Islet of Langerhans (tissue), 1 donor: ENCODE measurements around the gene KCTD5.
"Not testable (repeated sequence)": the region's sequence is repeated elsewhere in the genome, so short reads cannot be mapped to it uniquely, and the experiment has no call there.

Experiments
- FAIRE-seq: peaks from one replicate; lab custom pipeline; 2011; peaks lifted over from hg19 to GRCh38; lab: Jason Lieb, UNC

KCTD5 gene, protein sequence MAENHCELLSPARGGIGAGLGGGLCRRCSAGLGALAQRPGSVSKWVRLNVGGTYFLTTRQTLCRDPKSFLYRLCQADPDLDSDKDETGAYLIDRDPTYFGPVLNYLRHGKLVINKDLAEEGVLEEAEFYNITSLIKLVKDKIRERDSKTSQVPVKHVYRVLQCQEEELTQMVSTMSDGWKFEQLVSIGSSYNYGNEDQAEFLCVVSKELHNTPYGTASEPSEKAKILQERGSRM

DNA sequence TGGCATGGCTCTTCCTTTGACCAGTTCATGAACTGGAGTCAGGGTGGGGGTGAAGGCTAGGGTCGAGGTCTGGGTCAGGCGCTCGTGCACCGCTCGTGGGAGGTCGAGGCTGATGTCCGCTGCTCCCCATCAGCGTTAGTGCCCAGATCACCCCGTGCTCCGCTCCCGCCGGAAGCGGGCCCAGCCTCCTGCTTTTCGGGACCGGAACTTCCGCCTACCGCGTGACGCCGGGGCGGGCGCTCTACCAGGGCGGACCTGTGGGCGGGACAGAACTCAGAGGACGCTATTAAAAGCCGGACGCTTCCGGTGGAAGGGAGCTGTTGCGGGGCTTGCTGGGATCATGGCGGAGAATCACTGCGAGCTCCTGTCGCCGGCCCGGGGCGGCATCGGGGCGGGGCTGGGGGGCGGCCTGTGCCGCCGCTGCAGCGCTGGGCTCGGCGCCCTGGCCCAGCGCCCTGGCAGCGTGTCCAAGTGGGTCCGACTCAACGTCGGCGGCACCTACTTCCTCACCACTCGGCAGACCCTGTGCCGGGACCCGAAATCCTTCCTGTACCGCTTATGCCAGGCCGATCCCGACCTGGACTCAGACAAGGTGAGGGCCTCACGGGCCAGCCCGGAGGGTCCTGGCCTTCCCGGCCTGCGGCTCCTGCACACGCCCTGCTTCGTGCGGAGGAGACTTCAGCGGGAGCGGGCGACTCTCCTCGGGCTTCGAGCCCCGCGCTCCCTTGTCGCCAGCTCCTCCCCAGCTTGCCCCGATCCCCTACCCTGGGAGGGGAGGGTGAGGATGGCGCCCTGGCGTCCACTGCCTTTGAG is at the start of gene KCTD5:
Gene KCTD5 (plus strand): TSS at position 315 of the 813 bp plus-strand sequence. CDS start 26 bp downstream, at position 341.
- no peak for FAIRE-seq

DNA sequence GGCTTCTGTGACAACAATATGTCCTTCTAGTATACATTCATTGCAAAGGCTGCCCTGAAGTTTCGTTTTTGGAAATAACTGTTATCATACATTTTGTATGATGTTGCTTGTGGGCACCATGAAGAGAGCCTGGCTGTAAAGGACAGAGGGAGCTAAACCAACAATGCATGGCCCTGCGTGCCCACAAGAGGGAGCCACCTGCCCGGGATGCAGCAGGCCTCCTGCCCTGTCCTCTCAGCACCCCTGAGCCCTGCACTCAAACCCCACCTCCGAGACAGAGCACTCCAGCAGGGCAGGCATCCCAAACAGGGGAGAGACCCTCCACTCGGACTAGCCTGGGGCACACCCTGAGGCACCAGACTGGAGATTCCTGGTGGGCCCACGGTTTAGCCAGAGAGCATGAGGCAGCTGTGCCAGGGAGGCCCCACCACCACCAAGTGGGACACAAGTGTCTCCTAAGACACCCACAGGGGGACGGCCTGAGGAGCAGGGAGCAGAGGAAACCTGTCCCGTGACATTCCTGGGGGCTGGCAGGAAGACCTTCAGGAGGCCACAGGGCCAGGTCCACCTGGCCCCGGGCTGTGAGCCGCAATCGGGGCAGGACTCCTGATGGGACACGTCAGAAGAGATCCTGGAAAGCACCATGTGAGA is 43.1 kb upstream of the KCTD5 start:
- not testable (repeated sequence) for FAIRE-seq

DNA sequence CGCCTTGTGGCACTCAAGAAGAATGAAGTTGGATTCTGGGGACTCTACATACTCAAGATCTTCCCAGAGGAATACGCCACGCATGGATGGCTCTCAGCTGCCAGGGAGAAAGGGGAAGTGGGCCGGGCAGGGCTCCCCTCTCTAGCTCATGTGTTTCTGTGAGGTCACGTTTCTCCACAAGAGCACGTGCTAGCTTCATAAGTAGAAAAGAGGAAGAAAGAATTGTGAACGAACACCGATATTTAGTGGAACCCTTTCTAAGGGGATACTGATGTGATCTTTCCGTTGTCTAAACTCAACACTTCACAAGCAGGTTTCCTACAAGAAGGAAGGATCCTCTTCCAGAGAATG is 42.6 kb upstream of the KCTD5 start:
- FAIRE-seq, result not testable (repeated sequence)

DNA sequence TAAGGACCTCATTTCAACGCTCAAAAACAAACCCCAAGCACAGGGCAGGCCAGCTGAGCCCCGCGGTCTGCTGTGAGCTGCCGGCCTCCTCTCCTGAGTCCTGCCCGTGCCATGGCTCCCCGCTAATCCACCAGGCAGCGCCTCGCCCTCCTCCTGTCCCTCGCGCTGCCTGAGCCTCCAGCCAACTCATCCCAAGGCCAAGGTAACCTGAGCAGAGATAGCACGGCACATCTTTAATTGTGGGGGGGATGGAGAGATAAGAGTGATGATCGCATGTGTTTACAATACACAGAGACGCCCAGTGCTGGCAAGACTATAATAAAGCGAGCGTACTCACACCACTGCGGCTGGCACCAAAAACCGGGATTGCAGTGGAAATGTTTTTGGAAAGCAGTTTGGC is 39.8 kb upstream of the KCTD5 start:
- not testable (repeated sequence) for FAIRE-seq

DNA sequence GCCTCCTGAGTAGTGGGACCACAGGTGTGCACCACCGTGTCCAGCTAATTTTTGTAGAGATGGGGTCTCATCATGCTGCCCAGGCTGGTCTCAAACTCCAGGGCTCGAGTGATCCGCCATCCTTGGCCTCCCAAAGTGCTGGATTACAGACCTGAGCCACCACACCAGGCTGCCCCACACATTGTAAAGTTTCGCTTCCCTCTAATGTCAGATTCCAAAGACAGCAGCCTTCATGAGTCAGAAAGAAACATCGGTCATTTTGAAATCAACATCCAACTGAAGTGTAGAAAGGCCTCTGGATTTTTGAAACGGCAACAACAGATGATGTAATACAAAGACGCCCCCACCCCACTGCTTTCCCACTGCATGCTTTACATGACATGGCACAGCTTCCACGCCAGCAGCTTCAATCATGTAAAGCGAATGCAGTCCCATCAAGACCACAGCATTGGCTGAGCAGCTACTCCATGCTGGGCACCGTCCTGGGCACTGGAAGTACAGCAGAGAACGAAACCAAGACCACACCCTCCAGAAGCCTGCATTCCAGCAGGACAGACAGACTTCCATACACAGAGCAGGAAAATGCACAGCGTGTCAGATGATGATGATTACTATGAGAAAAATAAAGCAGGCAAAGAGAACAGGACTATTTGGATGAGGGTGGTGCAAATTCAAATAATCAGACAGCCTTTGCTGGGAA is 37.4 kb upstream of the KCTD5 start:
- not testable (repeated sequence) for FAIRE-seq

DNA sequence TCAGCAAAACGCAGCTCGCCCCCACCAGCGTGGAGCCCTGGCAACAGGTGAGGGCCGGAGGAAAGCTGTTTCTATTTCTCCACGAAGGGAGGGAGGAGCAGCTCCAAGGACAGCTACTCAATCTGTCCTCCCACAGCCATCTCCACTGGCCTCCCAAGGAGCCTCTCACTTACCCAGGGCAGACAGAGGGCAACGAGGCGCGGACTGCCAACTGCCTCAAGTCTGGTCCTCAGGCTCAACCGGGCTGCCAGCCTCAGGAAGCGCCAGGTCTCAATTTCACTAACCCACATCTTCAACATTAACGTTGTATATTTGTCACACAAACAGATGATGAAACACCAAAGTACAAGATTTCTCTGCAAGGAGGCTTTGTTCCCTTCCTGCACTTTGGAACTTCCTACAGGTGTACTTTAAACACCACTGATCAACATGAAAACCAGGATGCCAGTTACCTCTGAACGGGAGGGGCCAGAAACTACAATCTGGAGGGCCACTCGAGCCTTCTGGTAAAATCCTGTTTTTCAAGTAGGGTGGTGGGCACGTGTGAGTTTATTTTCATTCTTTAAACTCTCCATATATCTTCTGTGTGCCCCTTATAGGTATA is 31.0 kb upstream of the KCTD5 start:
- FAIRE-seq, result not testable (repeated sequence)

DNA sequence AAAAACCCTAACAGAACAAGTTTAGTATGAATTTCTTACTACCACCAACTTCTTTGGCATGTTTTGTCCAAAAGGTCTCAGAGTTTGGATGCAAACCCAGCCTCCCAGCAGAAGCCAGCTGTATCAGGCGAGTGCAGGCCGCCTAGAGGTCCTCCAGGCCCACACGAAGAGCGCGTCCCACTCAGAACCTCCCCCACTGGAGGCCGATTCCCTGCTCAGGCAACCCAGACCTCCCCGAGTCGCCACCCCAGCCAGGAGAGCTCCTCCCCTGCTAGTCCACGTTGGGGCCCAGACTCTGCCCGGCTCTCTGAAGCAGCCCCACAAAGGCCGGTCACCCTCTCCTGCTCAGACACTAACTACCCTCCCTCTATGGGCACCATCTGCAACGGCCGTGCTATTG is 28.4 kb upstream of the KCTD5 start:
- not testable (repeated sequence) for FAIRE-seq

DNA sequence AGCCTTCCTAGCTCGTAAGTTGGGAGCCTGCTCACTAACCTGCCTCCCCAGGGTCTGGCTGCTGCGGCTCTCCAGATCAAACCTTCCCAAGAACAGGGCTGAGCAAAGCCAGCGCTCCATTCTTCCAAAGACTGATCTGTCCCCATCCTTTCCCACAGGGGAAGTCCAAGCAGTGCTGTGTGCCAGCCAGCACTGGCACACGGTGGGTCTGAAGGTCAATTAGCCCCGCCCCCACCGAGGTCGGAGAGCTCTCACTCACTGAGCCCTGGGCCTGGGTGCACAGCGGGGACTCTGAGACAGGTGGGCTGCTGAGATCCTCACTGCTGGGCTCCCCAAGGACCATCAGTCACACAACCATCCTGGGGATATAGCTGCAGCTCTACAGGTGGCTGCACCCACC is 27.4 kb upstream of the KCTD5 start:
- not testable (repeated sequence) for FAIRE-seq

DNA sequence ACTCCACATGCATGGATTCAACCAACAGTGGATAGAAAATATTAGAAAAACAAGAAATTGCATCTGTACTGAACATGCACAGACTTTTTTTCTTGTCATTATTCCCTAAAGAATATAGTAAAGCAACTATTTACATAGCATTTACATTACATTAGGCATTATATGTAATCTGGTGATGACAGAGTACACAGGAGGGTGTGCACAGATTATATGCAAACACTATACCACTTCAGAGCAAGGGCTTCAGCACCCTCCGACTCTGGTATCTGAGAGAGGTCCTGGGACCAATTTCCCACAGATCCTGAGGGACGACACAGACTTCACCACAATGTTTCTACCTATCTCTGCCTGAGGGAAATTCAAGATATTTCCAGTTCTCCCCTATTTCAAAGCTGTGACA is 25.3 kb upstream of the KCTD5 start:
- FAIRE-seq, result no peak

DNA sequence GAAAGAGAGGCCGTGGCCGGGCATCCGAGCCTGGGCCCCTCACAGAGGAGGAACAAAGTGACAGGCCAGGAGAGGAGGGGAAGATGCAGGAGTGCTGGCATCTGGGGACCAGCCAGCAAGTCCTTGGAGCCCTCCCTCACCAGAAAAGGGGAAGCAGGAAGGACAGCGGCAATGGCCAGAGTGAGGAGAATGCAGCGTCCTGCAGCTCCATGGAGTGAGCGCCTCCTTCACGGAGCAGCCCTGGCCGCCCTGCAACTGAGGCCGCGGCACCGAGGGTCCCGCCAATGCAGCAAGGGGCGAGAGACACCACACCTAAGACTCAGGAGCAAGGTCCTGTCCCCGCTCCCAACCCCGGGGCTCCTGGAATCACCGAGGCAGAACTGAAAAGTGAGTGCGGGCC is 24.5 kb upstream of the KCTD5 start:
- FAIRE-seq, result not testable (repeated sequence)

DNA sequence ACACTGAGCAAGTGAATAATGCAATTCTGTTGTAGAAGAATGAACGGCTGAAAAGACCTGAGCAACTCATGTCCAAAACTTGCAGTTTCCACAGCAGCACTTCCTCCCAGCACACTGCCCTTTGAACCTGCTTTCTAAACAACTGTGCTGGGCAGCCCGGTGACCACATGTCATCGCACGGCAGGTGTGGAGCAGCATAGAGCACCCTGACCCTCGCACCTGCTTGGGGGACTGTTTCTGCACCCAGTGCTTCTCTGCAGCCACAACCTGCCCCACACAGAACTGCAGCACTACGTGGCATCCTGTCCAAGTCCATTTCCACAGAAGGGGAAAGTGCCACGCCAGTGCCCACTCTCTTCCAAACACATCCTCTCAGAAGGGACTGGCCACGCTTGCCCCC is 22.8 kb upstream of the KCTD5 start:
- not testable (repeated sequence) for FAIRE-seq

DNA sequence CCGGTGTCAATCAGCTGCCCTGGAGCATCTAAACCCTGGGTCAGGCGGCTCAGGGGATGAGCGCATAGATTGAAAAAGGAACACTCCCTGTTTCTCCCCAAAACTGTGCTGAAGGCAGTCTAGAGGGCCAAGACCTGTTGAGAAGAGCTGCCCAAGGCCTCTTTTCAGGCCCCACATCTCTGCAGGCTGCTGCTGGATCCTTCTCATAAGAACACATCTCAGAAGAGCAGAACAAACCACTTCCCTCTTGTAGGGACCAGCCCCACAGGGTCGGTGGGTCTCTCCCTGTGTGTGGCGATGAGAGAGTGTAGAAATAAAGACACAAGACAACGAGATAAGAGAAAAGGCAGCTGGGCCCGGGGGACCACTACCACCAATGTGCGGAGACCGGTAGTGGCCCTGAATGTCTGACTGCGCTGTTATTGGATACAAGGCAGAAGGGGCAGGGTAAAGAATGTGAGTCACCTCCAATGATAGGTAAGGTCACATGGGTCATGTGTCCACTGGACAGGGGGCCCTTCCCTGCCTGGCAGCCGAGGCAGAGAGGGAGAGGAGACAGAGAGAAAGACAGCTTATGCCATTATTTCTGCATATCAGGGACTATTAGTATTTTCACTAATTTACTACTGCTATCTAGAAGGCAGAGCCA is 22.2 kb upstream of the KCTD5 start:
- not testable (repeated sequence) for FAIRE-seq

DNA sequence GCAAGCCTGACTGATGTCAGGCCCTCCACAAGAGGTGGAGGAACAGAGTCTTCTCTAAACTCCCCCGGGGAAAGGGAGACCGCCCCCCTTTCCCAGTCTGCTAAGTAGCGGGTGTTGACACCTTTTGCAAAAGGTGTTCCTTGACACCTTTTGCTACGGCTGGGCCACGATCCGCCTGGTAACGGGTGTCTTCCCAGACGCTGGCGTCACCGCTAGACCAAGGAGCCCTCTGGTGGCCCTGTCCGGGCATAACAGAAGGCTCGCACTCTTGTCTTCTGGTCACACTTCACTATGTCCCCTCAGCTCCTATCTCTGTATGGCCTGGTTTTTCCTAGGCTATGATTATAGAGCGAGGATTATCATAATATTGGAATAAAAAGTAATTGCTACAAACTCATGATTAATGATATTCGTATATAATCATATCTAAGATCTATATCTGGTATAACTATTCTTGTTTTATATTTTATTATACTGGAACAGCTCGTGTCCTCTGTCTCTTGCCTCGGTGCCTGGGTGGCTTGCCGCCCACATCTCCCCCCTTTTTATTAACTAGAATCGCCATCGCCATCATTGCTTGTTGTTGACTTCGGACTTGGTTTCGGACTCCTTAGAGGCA is 21.5 kb upstream of the KCTD5 start:
- not testable (repeated sequence) for FAIRE-seq

DNA sequence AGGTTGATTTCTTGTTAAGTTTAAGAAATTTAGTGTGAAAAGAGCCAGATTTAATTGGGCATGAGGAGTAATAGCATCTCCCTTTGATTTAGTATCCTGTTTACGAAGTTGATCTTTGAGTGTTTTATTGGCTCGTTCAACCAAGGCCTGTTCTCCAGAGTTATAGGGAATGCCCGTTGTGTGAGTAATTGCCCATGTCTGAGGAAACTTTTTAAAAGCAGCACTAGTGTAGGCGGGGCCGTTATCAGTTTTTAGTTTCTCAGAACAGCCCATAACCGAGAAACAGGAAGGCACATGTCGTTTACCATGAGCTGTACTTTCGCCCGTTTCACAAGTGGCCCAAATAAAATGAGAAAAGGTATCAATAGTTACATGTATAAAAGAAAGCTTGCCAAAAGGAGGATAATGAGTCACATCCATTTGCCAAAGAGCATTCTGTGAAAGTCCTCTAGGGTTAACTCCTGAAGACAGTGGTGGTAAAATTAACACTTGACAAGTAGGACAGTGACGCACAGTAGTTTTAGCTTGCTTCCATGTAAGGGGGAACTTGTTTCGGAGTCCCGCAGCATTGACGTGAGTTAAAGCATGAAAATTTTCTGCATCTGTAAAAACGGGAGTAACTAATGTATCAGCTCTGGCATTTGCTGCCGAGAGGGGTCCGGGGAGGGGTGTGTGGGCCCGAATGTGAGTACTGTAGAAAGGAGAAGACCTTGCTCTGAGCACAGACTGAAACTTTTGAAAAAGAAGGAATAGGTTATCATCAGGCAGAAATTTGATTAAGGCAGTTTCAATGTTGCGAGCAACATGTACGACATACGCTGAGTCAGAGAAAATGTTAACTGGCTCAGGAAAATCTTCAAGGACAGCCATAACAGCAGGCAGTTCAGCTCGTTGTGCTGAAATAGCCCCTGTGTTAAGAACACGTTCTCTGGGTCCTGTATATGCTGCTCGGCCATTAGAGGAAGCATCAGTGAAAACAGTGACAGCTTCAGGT is 18.5 kb upstream of the KCTD5 start:
- FAIRE-seq, result no peak

DNA sequence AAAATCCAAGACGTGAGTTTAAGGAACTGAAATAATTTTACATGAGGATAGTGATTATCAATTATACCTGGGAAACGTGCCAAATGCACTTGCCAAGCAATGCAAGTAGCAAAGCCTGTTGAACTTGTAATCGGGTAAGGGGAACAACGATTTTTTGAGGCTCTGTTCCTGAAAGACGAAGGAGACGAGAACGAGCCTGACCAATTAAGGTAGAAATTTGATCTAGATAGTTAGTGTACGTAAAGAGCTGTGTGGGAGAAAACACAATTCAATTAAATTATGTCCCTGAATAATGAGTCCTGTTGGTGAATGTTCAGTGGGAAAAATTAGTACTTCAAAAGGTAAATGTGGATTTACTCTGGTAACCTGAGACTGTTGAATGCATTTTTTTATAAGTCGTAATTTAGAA is 17.7 kb upstream of the KCTD5 start:
- FAIRE-seq, result no peak

DNA sequence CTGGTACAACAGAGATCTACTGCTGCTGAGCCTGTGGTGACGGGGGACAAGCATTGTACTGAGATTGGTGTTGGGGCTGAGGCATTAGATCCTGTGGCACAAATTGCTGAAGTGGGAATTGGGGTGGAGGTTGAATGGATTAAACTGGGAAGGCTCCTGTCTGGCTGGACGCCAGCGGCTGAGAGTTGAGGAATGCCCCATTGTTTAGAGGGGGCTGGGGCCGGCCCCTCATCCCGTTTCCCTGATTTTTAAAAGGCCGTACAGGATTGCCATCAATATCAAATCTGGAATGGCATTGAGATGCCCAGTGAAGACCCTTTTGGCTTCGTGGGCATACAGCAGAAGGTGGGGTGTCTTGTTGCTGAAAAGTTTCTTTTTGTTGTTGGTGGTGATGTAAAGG is 15.7 kb upstream of the KCTD5 start:
- not testable (repeated sequence) for FAIRE-seq

DNA sequence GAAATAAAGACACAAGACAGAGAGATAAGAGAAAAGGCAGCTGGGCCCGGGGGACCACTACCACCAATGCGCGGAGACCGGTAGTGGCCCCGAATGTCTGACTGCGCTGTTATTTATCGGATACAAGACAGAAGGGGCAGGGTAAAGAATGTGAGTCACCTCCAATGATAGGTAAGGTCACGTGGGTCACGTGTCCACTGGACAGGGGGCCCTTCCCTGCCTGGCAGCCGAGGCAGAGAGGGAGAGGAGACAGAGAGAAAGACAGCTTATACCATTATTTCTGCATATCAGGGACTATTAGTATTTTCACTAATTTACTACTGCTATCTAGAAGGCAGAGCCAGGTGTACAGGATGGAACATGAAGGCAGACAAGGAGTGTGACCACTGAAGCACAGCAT is 12.7 kb upstream of the KCTD5 start:
- not testable (repeated sequence) for FAIRE-seq

DNA sequence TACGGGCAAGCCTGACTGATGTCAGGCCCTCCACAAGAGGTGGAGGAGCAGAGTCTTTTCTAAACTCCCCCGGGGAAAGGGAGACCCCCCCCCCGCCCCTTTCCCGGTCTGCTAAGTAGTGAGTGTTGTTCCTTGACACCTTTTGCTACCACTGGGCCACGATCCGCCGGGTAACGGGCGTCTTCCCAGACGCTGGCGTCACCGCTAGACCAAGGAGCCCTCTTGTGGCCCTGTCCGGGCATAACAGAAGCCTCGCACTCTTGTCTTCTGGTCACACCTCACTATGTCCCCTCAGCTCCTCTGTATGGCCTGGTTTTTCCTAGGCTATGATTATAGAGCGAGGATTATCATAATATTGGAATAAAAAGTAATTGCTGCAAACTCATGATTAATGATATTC is 12.3 kb upstream of the KCTD5 start:
- FAIRE-seq, result not testable (repeated sequence)

DNA sequence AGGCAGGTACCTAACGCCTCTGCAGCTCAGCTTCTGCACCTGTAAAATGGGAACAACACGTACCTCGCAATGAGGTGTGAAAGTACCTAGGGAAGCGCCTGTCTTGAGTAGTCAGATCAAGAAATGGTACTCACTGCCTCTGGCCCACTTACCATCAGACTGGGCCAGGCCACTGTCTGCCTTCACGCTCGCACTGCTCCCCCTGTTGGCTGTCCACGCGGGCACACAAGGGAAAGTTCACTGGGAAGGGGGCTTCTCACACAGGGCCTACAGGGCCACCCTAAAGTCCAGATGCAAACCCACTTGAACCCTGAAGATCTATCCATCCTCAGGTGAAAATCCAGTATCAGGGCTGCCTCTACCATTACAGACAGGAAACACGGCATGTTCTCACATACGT is 11.1 kb upstream of the KCTD5 start:
- not testable (repeated sequence) for FAIRE-seq

DNA sequence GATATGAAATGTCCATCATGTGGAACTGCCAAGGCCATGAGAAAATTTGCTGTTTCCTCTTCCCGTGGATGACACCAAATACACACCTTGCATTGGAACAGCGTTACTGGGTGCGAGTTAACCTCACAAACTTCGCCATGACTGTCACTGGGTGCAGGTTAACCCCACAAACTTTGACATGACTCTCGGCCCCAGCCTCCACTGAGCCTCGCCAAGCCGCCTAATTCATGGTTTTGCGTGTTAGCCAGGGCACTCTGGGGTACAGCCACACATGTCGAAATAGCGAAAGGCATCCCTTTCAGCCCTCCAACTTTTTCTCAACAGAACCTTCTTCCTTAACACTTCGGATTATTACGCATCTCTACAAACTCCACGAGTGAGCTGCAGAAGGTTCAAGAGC is 10.6 kb upstream of the KCTD5 start:
- FAIRE-seq, result no peak
